Measurements from ENCODE around the gene ASPRV1.

GRCh38 chr2:69918401-69918800, 43.0 kb downstream of the ASPRV1 start:
- no peak for TF ChIP-seq CTCF (IDR thresholded peaks at IDR 0.05; ENCODE audit: extremely low read depth in 1 of 2, insufficient read depth in 1 of 2, low read depth in 1 of 2, low read length in 2 of 2)
- no peak for TF ChIP-seq EZH2 (IDR thresholded peaks at IDR 0.05; ENCODE audit: borderline replicate concordance, low read depth, low read length, severe bottlenecking)

Data from endothelial cell of umbilical vein (primary cell).